ENCODE measurements around the gene PGLYRP1.

The PGLYRP1 gene

DNA sequence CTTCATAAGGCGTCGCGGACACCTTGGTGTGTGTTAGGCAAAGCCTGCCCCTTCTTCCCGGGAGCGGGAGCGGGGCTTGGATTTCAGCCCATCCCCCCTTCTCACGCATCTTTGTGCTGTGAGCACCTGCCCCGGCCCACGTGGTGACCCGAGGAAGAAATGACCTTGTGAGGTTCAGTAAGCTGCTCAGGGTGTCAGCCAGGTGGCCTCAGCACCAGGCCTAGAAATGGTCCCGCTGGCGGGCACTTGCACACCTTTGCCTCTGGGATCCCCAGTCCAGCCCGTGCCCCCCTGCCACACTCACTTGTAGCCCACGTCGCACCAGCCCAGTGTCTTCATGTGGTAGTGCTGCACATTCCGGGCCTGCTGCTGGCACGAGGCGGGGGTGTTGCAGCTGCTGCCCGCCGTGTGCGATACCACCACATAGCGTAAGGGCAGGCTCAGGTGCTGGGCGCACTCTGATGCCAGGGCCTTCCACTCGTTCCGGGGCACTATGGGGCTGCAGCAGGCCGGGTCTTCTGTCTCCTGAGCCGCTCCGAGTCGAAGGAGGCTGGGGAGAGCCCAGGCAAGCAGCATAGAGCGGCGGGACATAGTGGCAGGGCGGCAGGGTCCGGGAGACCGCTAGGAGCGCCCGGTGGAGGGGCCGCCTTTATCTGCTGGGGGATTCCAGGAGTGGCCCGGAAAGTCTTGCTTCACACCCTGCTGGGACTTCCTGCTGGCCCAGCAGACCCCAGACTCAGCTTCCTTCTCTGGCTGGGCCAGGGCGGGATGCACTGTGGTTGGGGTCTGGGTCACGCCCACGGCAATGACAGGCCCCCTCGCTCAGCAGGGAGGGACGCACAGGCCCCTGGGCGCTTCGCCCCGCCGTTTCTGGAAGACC, at the start of gene PGLYRP1:
PGLYRP1 (minus strand) TSS at position 623 of the 880 bp plus-strand sequence; CDS start at position 591, 32 bp downstream.
- no peak for DNase-seq

DNA sequence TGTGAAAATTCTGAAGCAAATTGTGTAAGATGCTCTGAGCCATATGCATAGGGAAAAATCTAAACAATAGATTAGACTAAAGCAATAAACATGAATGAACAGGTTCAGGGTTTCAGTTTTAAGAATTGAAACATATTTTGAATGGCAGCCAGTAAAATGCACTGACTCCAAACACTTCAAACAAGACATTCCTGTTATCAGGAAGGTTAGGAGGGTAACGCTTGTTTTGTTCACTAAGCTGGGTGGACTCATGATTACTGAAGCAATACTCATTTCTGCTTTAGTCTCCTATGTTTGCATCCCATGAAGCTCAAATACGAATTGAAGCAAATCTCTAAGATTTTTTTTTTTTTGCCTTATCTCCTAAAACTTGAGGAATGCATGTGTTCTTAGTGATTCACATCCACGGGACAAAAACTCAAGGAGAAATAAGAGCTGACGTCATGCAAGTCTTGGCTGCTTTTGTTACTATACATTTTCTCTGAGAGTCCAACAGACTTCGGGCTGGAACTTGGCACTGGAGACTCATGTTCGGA, 47.0 kb upstream of the PGLYRP1 start:
- DNase-seq: no peak

- DNase-seq: no peak
Measured at GRCh38 chr19:46068345-46069258, 45.7 kb upstream of the PGLYRP1 start.

- DNase-seq: no peak
Measured at GRCh38 chr19:46067691-46068090, 44.8 kb upstream of the PGLYRP1 start.

DNA sequence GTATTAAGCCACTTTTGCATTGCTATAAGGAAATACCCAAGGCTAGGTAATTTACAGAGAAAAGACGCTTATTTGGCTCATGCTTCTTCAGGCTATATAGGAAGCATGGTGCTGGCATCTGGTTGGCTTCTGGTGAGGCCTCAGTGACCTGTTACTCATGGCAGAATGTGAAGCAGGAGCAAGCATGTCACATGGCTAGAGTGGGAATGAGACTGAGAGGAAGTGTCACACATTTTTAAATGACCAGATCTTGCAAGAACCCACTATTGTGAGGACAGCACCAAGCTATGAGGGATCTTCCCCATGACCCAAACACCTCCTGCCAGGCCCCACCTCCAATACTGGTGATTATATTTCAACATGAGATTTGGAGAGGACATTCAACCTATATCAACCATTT, 43.6 kb upstream of the PGLYRP1 start:
- no peak for DNase-seq

GRCh38 chr19:46065486-46066071, 42.7 kb upstream of the PGLYRP1 start:
- DNase-seq: no peak

DNA sequence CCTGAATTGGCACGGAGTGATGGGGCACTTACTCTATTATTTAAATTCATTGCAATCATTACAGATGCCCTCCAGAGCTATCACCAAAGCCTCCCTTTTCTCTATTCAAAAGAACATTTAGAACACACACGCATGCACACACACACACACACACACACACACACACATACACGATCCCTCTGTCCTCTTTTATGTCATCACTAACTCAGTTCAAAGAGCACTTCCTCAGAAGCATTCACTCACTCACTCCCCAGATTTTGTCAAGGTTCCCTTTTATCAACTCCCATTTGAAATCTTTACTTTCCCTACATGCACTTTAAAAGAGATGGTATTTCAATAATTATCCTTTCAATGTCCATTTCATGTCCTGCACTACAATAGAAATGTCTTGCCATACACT, 40.3 kb upstream of the PGLYRP1 start:
- no peak for DNase-seq

- no peak for DNase-seq
Measured at GRCh38 chr19:46060012-46060411, 37.2 kb upstream of the PGLYRP1 start.

DNA sequence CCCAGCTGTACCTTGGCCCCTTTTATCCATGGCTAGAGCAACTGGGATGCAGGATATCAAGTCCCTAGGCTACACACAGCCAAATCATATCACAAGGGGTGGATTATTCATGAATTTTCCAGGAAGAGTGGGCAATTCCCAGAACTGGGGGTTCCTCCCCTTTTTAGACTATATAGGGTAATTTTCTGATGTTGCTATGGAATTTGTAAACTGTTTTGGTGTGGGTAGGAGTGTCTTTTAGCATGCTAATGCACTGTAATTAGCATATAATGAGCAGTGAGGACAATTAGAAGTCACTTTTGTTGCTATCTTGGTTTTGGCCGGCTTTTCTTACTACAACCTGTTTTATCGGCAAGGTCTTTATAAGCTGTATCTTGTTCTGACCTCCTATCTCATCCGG, 35.9 kb upstream of the PGLYRP1 start:
- DNase-seq: no peak

DNA sequence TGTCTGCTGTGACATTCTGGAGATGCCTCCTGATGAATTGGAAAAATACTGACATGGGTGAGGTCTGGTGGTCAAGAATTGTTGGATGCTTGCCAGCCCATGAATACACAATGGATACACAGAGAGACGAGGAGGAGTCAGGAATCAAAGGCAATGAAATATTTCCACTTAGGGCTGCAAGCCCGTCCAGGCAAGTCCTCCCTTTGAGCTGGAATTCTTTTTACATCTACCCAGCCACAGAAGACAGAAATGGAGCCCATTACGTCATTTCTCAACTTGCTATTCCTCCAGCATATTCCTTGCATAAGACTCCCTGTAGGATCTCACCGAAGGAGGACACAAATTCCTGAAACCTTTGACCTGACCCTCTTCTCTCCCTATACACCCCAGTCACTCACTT, 33.7 kb upstream of the PGLYRP1 start:
- DNase-seq: no peak

DNA sequence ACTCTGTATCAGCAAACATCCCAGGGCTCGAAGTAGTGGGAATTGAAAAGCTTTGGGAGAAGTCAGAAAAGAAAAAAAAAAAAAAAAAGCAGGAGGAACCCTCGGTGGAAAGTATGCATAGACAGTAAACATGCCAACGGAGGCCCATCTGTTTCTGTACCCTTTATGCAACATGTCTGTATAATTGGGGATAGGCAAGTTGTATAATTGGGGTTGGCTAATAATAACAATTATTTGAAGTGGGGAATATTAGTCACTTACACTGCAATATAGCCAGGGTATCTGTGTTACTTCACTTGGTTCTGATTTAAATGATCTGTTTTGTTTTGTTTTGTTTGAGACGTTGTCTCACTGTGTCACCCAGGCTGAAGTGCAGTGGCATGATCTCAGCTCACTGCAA, 30.0 kb upstream of the PGLYRP1 start:
- no peak for DNase-seq

- DNase-seq: no peak
Measured at GRCh38 chr19:46049597-46049996, 26.7 kb upstream of the PGLYRP1 start.

DNA sequence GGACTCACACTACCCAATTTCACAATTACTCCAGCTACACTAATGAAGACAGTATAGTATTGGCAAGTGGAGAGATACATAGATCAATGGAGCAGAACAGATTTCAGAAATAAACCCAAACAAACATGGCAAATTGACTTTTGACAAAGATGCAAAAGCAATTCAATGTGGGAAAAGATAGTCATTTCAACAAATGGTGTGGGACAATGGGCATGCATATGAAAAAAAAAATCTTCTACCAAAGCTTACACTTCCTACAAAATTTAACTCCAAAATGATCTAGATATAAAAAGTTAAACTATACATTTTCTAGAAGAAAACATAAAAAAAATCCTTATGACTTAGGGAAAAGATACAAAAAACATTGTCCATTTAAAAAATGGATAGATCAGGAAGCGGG, 20.7 kb upstream of the PGLYRP1 start:
- DNase-seq: no peak

GRCh38 chr19:46042252-46042883, 19.5 kb upstream of the PGLYRP1 start:
- no peak for DNase-seq

GRCh38 chr19:46040952-46041500, 18.2 kb upstream of the PGLYRP1 start, which contains the start of gene IGFL4:
Gene IGFL4 (minus strand): TSS chr19:46041002. CDS start chr19:46040962, 40 bp downstream.
- DNase-seq: no peak

- no peak for DNase-seq
Measured at GRCh38 chr19:46040125-46040524, 17.3 kb upstream of the PGLYRP1 start.

DNA sequence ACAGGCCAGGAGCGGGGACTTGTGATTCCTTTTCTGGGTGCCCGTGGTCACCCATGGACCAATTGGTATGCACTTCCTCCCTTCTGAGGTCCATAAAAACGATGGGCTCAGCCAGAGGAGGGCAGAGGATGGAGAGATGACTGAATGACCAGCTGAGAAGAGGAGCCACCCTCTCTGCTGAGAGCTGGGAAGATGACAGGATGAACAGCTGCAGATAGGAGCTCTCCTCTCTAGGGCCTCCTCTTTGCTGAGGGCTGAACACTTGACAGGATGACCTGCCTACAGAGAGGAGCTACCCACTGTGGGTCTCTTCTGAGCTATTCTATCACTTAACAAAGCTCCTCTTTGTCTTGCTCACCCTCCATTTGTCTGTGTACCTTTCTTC, 13.9 kb upstream of the PGLYRP1 start:
- DNase-seq: no peak

GRCh38 chr19:46035986-46036743, 13.3 kb upstream of the PGLYRP1 start:
- DNase-seq: no peak

DNA sequence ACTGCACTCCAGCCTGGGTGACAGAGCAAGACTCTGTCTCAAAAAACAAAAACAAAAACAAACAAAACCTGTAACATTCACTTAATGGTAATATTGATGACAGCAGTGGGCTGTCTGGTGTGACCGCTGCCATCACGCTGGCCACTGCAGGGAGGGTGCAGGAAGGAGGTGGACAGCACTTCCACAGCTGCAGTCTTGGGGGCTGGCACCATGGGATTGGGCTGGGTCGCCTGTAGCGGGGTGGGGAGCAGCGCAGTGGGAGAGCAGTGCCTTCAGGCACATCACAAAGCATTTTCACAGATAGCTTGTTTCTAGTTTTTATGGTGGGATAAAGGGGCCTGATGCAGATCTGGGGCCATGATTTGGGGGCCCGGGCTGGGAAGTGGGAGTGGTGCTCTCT, 12.7 kb upstream of the PGLYRP1 start:
- DNase-seq: no peak

DNA sequence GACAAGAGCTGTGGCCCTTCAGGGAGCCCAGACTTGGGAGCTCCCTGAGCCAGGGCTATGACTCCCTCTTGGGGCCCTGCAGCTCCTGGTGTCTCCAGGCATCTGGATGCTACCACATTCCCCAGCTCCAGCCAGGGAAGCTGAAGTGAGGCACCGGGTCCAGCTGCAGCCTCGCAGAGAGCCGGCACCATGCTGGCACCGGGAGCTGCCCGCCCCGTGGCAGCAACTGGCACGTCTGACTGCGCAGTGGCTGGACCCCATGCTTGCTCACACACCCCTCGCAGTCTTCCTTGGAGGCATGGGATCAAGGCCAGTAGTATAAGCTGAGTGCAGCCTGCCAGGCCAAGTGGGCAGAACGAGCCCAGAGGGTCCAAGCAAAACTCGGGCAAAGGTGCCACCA, 10.5 kb upstream of the PGLYRP1 start:
- no peak for DNase-seq

GRCh38 chr19:46032597-46033025, 9.8 kb upstream of the PGLYRP1 start:
- no peak for DNase-seq

Data from activated gamma-delta T cell treated with Interleukin-2 at 50 U/mL for 16 hours (primary cell).